ENCODE data around the gene METRN.

DNA sequence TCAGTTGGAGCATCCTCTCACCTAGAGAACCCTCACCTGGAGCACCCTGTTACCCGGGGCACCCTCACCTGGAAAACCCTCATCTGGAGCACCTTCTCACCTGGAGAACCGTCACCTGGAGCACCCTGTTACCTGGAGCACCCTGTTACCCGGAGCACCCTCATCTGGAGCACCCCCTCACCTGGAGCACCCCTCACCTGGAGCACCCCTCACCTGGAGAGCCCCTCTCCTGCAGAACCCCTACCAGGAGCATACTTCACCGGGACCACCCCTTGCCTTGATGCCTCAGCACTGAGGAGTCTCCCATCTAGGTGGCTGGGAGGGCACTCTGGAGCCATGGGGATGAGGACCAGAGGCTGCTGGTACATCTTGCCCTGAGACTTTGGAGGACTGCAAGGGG, 6.0 kb upstream of the METRN start:
- TF ChIP-seq, protein P1, sequence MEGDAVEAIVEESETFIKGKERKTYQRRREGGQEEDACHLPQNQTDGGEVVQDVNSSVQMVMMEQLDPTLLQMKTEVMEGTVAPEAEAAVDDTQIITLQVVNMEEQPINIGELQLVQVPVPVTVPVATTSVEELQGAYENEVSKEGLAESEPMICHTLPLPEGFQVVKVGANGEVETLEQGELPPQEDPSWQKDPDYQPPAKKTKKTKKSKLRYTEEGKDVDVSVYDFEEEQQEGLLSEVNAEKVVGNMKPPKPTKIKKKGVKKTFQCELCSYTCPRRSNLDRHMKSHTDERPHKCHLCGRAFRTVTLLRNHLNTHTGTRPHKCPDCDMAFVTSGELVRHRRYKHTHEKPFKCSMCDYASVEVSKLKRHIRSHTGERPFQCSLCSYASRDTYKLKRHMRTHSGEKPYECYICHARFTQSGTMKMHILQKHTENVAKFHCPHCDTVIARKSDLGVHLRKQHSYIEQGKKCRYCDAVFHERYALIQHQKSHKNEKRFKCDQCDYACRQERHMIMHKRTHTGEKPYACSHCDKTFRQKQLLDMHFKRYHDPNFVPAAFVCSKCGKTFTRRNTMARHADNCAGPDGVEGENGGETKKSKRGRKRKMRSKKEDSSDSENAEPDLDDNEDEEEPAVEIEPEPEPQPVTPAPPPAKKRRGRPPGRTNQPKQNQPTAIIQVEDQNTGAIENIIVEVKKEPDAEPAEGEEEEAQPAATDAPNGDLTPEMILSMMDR (optimal IDR thresholded peaks at IDR 0.05 in 1 of 3, IDR thresholded peaks at IDR 0.05 in 1 of 3, conservative IDR thresholded peaks at IDR 0.05 in 1 of 3; ENCODE audit: extremely low read depth in 1 of 3, insufficient read depth in 2 of 3, low read length in 3 of 3): no peak
- TF ChIP-seq EZH2 (IDR thresholded peaks at IDR 0.05; ENCODE audit: low read length): no peak
